HEK293 (cell line): ENCODE data around the gene L3MBTL4.

Experiments used
- CTCF ChIA-PET: fragments of 350-600 bp; formaldehyde crosslinking; extraction: SDS; loops from one replicate; lab custom pipeline; 2021; ENCODE audit warnings: antibody characterized with exemption; lab: Yijun Ruan, JAX
- POLR2A ChIA-PET: fragments of 300-600 bp; formaldehyde crosslinking; extraction: SDS; loops from one replicate; lab custom pipeline; 2020; ENCODE audit warnings: antibody characterized with exemption, inconsistent platforms; lab: Yijun Ruan, JAX
- H3K27ac ChIP-seq: fragments of 200-500 bp; sonication (Bioruptor generic); 2 replicates; pipeline ENCODE4 v1.5.1; 2014; ENCODE audit warnings: low read depth, low read length, control low read depth, inconsistent platforms; ENCODE audit errors: extremely low read depth
- H3K36me3 ChIP-seq, 2 experiments: fragments of 200-500 bp in 1 of 2; sonication (Bioruptor generic) in 1 of 2; 1 replicate in 1 of 2; 2 replicates in 1 of 2; pipeline ENCODE4 v1.5.1; 2014 to 2017; ENCODE audit warnings: inconsistent platforms in 2 of 2, low read length in 2 of 2; ENCODE audit not compliant: control insufficient read depth in 2 of 2, insufficient read depth in 1 of 2
- H3K4me1 ChIP-seq: fragments of 200-500 bp; sonication (Bioruptor generic); 2 replicates; pipeline ENCODE4 v1.5.1; 2014; ENCODE audit warnings: mild to moderate bottlenecking, low read length, inconsistent platforms; ENCODE audit not compliant: control insufficient read depth, insufficient read depth
- H3K4me3 ChIP-seq: 2 replicates; pipeline ENCODE4 v1.5.1; 2011; ENCODE audit warnings: low read depth, mild to moderate bottlenecking, control low read depth, low read length, moderate library complexity
- H3K9me3 ChIP-seq: fragments of 200-500 bp; sonication (Bioruptor generic); 2 replicates; pipeline ENCODE4 v1.5.1; 2014; ENCODE audit warnings: low read depth, low read length, inconsistent platforms; ENCODE audit not compliant: control insufficient read depth, insufficient read depth
- FEZF1 ChIP-seq: fragments of 450-650 bp; formaldehyde crosslinking; IDR thresholded peaks from 2 replicates; pipeline ENCODE4 v1.5.1; 2016; ENCODE audit warnings: missing biosample characterization, missing genetic modification characterization
- GLI4 ChIP-seq: fragments of 450-650 bp; formaldehyde crosslinking; IDR thresholded peaks from 2 replicates; pipeline ENCODE4 v1.5.1; 2016; ENCODE audit warnings: missing biosample characterization, missing genetic modification characterization
- KLF16 ChIP-seq: fragments of 450-650 bp; formaldehyde crosslinking; IDR thresholded peaks from 2 replicates; pipeline ENCODE4 v1.5.1; 2017; ENCODE audit warnings: missing biosample characterization, missing genetic modification characterization
- KLF17 ChIP-seq: fragments of 450-650 bp; formaldehyde crosslinking; IDR thresholded peaks from 2 replicates; pipeline ENCODE4 v1.5.1; 2016; ENCODE audit warnings: missing biosample characterization, missing genetic modification characterization
- PBX3 ChIP-seq: sonication (generic); formaldehyde crosslinking; IDR thresholded peaks from 2 replicates; pipeline ENCODE4 v1.8.1; 2022; ENCODE audit warnings: mild to moderate bottlenecking, moderate library complexity, missing genetic modification reagents
- PRDM10 ChIP-seq: fragments of 450-650 bp; formaldehyde crosslinking; IDR thresholded peaks from 2 replicates; pipeline ENCODE4 v1.5.1; 2016; ENCODE audit warnings: missing biosample characterization, missing genetic modification characterization
- REPIN1 ChIP-seq: fragments of 450-650 bp; formaldehyde crosslinking; IDR thresholded peaks from 2 replicates; pipeline ENCODE4 v1.5.1; 2017; ENCODE audit warnings: missing biosample characterization, missing genetic modification characterization, low read depth
- ZBTB20 ChIP-seq: fragments of 450-650 bp; formaldehyde crosslinking; IDR thresholded peaks from 2 replicates; pipeline ENCODE4 v1.5.1; 2016; ENCODE audit warnings: missing biosample characterization, missing genetic modification characterization
- ZBTB21 ChIP-seq: fragments of 450-650 bp; formaldehyde crosslinking; IDR thresholded peaks from 2 replicates; pipeline ENCODE4 v1.5.1; 2017; ENCODE audit warnings: missing biosample characterization, missing genetic modification characterization
- ZBTB49 ChIP-seq: fragments of 450-650 bp; formaldehyde crosslinking; IDR thresholded peaks from 2 replicates; pipeline ENCODE4 v1.5.1; 2016; ENCODE audit warnings: missing biosample characterization, missing genetic modification characterization, low read depth
- ZFHX2 ChIP-seq: fragments of 450-650 bp; formaldehyde crosslinking; conservative IDR thresholded peaks from 2 replicates; pipeline ENCODE4 v1.5.1; 2016; ENCODE audit warnings: missing biosample characterization, missing genetic modification characterization
- ZNF157 ChIP-seq: fragments of 450-650 bp; formaldehyde crosslinking; IDR thresholded peaks from 2 replicates; pipeline ENCODE4 v1.5.1; 2016; ENCODE audit warnings: missing biosample characterization, missing genetic modification characterization
- ZNF292 ChIP-seq: fragments of 450-650 bp; formaldehyde crosslinking; IDR thresholded peaks from 2 replicates; pipeline ENCODE4 v1.5.1; 2016; ENCODE audit warnings: low read depth, missing biosample characterization, missing genetic modification characterization, borderline replicate concordance
- ZNF302 ChIP-seq: fragments of 450-650 bp; formaldehyde crosslinking; IDR thresholded peaks from 2 replicates; pipeline ENCODE4 v1.5.1; 2016; ENCODE audit warnings: missing biosample characterization, missing genetic modification characterization, low read depth
- ZNF501 ChIP-seq: fragments of 450-650 bp; formaldehyde crosslinking; IDR thresholded peaks from 2 replicates; pipeline ENCODE4 v1.5.1; 2016; ENCODE audit warnings: missing biosample characterization, missing genetic modification characterization
- ZNF529 ChIP-seq: fragments of 450-650 bp; formaldehyde crosslinking; IDR thresholded peaks from 2 replicates; pipeline ENCODE4 v1.5.1; 2017; ENCODE audit warnings: missing genetic modification characterization, missing biosample characterization; ENCODE audit not compliant: insufficient replicate concordance
- ZNF596 ChIP-seq: fragments of 450-650 bp; IDR thresholded peaks from 2 replicates; pipeline ENCODE4 v1.5.0; 2018; ENCODE audit warnings: missing biosample characterization, mild to moderate bottlenecking, missing genetic modification characterization, moderate library complexity
- ZNF639 ChIP-seq: fragments of 450-650 bp; formaldehyde crosslinking; IDR thresholded peaks from 2 replicates; pipeline ENCODE4 v1.5.1; 2016; ENCODE audit warnings: missing biosample characterization, missing genetic modification characterization
- ZNF677 ChIP-seq: fragments of 450-650 bp; IDR thresholded peaks from 2 replicates; pipeline ENCODE4 v1.5.0; 2018; ENCODE audit warnings: missing biosample characterization, mild to moderate bottlenecking, missing genetic modification characterization, moderate library complexity
- ZNF692 ChIP-seq: fragments of 450-650 bp; formaldehyde crosslinking; IDR thresholded peaks from 2 replicates; pipeline ENCODE4 v1.5.1; 2016; ENCODE audit warnings: missing biosample characterization, missing genetic modification characterization
- ZNF701 ChIP-seq: fragments of 450-650 bp; formaldehyde crosslinking; IDR thresholded peaks from 2 replicates; pipeline ENCODE4 v1.5.1; 2016; ENCODE audit warnings: missing biosample characterization, missing genetic modification characterization
- ZSCAN4 ChIP-seq: fragments of 450-650 bp; formaldehyde crosslinking; IDR thresholded peaks from 2 replicates; pipeline ENCODE4 v1.5.1; 2017; ENCODE audit warnings: missing biosample characterization, missing genetic modification characterization
- ZXDB ChIP-seq: fragments of 450-650 bp; formaldehyde crosslinking; IDR thresholded peaks from 2 replicates; pipeline ENCODE4 v1.5.1; 2016; ENCODE audit warnings: missing biosample characterization, missing genetic modification characterization

The L3MBTL4 gene

GRCh38 chr18:6357668-6358067, 57.0 kb downstream of the L3MBTL4 start (continued):
- TF ChIP-seq ZSCAN4 (tag by site-specific recombination) (no peak), ZNF596 (tag by site-specific recombination) (no peak), ZNF157 (no peak), KLF16 (no peak)

GRCh38 chr18:6355789-6356589, 58.7 kb downstream of the L3MBTL4 start:
- Histone ChIP-seq H3K9me3 (no peaks in the 10 kb centered on the region), H3K36me3 (no peaks in the 10 kb centered on the region), H3K4me3 (no peak overlapping the region), H3K4me1 (peaks cover 38% of the 10 kb centered on the region), H3K27ac (peak overlapping the region; percentile 73)
- ChIA-PET CTCF (interaction anchor here (0.7 to 1.0 kb wide), 3 partner anchors 9 to 487 kb away, joined by 3 to 4 read pairs (median 3); no protein-coding TSS in a partner anchor), POLR2A (interaction anchor here (1.3 kb wide), 1 partner anchor 15 kb away, joined by 3 read pairs; no protein-coding TSS in a partner anchor)
- TF ChIP-seq ZNF292 (tag by site-specific recombination) (no peak), KLF17 (no peak), ZNF639 (tag by site-specific recombination) (0 out of 2 replicates have a peak, but pooled peaks have one; percentile 57), ZBTB21 (tag by site-specific recombination) (peak; percentile 30; the same call in 1 of the 2 replicates), GLI4 (tag by site-specific recombination) (no peak), ZNF501 (tag by site-specific recombination) (no peak), ZBTB20 (tag by site-specific recombination) (no peak), ZNF677 (tag by site-specific recombination) (no peak), PRDM10 (tag by site-specific recombination) (peak; percentile 30; the same call in 1 of the 2 replicates), ZBTB49 (no peak), PBX3 (no peak), FEZF1 (tag by site-specific recombination) (0 out of 2 replicates have a peak, but pooled peaks have one; percentile 30), ZNF701 (no peak), ZNF302 (tag by site-specific recombination) (no peak), ZNF692 (tag by site-specific recombination) (no peak; the same call in 1 of the 2 replicates), ZNF529 (tag by site-specific recombination) (no peak), ZXDB (tag by site-specific recombination) (peak; percentile 36; the same call in 1 of the 2 replicates), REPIN1 (no peak), ZFHX2 (tag by site-specific recombination) (no peak)
